Epithelial cell of proximal tubule (primary cell): ENCODE data around the gene AREL1. TPM values are rescaled to one million over a fixed set of nuclear protein-coding genes. Genes with fewer than 3 reads are reported as not detected.

Experiments
- DNase-seq: peaks from one replicate; pipeline ENCODE4 v3.0.0-alpha.2; 2011; ENCODE audit warnings: low read depth
- H3K4me3 ChIP-seq: 2 replicates; pipeline ENCODE4 v1.5.1; 2011; ENCODE audit warnings: low read depth, mild to moderate bottlenecking, low read length
- total RNA-seq: library from RNA; depleted of rRNA; stranded (reverse); fragments of >200 nt; gene quantifications from 2 replicates; pipeline ENCODE4 v1.2.3, GENCODE V29; 2015
- TF ChIP-seq, protein P1 (sequence below): conservative IDR thresholded peaks from 2 replicates; pipeline ENCODE4 v1.5.1; 2012; ENCODE audit warnings: low read depth, mild to moderate bottlenecking, low read length

The AREL1 gene
- total RNA-seq, 1 donor from 2014 or later: 35.7 TPM

DNA sequence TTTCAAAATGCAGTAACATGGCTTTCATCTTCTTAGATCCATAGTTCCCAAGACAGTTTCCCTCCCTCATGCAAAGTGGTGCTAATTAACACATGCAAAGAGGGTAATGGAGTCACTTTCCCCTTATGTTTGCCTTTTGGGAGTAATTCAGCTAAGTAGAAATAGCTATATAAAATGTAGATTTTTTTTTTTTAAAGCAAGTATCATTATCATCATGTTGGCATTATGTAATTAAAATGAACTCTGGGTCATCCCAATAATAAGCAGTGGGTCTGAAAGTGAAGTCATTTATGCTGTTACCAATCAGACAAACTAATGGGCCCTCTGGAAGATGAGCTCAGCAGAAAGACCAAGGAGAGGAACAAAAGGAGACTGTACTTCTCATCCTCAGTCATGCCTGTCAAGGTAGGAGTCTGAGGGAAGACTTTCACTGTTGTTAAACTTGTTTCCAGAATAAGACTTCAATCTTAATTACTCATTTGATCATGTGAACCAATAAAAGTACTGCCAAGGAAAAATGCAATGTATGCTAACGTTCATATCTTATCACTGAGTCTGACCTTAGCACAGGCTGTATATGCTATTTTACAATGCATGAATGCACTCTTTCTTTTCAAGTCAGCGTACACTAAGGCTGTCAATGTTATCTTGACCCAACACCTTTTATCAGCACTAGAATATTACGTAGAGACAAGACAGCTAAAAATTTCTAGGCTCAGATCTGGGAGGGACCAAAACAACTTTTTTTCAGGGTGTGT lies 26.8 kb downstream of the AREL1 start:
- no peak overlapping the region for H3K4me3 ChIP-seq
- DNase-seq: no peak
- TF ChIP-seq, protein P1, sequence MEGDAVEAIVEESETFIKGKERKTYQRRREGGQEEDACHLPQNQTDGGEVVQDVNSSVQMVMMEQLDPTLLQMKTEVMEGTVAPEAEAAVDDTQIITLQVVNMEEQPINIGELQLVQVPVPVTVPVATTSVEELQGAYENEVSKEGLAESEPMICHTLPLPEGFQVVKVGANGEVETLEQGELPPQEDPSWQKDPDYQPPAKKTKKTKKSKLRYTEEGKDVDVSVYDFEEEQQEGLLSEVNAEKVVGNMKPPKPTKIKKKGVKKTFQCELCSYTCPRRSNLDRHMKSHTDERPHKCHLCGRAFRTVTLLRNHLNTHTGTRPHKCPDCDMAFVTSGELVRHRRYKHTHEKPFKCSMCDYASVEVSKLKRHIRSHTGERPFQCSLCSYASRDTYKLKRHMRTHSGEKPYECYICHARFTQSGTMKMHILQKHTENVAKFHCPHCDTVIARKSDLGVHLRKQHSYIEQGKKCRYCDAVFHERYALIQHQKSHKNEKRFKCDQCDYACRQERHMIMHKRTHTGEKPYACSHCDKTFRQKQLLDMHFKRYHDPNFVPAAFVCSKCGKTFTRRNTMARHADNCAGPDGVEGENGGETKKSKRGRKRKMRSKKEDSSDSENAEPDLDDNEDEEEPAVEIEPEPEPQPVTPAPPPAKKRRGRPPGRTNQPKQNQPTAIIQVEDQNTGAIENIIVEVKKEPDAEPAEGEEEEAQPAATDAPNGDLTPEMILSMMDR: no peak

DNA sequence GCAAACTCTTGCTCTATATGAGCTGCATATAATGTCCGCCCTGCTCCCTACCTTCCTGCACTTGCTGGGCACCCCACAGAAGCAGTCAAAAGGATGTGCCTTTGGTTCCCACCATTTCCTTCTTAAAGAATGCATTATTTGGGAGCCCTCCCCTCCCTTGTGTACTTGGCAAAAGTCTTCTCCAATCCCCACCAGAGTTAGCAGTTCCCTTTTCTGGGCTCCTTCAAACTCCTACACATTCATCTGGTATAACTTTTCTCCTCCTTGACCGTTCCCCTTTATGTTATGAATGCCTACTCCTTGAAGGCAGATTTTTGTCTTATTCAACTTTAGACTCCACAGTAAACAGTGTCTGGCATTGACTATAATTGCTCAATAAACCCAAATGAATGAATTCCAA lies 27.8 kb downstream of the AREL1 start:
- TF ChIP-seq, protein P1: no peak
- H3K4me3 ChIP-seq: no peak overlapping the region
- DNase-seq: no peak

DNA sequence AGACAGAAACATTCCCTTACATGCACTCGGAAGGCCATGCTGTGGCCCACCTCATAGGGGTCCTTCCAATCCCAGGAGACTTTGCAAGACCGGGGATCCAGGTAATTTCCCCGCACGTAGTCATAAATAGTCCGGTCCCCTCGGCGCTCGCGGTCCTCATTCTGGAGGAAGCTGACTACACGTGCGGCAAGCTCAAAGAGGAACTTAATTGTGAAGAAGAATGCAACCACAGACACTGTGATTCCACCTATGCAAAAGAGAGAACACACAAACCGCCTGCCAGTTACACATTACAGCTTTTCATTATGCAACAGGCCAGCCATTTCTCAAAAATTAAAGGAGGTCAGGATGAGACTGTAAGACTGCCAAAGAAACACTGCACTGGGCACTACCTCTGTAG lies 28.4 kb downstream of the AREL1 start:
- no peak for DNase-seq
- H3K4me3 ChIP-seq: no peak overlapping the region
- TF ChIP-seq, protein P1: no peak

DNA sequence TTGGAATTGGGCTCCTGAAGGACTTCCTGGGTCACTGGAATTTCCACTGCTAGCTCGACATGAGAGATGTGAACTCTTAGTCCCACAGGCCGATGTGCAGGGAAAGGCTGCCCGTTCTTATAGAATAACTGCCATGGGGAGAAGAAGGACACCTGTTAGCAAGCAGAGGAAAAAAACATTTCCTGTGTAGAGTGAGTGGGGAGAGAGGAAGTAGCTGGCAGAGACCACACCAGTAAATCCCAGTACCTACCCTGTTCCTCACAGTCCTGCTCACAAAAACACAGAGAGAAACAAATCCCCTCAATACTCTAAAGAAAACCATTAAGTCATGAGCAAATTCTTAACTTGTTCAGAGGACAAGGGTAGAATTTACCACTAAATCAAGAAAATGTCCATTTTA lies 29.5 kb downstream of the AREL1 start:
- no peak overlapping the region for H3K4me3 ChIP-seq
- TF ChIP-seq, protein P1: no peak
- no peak for DNase-seq

DNA sequence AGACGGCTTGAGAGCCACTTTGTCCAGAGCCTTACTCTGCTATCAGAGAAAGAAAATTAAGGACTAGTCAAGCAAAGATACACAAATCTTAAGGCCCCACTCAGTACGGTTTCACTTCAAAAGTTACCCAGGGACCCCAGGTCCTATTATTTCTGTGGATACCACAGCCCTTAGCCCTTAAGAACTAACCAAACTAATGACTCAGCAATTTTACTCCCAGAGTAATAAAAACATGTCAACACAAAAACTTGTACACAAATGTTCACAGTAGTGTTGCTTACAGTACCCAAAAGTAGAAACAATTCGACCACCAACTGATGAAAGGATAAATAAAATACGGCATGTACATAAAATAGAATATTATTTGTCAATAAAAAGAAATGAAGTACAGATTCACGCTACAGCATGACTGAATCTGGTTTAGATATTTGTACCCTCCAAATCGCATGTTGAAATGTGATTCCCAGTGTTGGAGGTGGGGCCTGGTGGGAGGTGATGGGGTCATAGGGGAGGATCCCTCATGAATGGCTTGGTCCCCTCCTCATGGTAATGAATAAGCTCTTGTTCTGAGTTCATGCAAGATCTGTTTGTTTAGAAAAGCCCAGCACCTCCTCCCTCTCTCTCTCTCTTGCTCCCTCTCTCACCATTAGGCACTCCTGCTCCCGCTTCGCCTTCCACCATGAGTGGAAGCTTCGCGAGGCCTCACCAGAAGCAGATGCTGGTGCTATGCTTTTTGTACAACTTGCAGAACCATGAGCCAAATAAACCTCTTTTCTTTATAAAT lies 30.5 kb downstream of the AREL1 start:
- TF ChIP-seq, protein P1: no peak
- DNase-seq: no peak
- no peak overlapping the region for H3K4me3 ChIP-seq

DNA sequence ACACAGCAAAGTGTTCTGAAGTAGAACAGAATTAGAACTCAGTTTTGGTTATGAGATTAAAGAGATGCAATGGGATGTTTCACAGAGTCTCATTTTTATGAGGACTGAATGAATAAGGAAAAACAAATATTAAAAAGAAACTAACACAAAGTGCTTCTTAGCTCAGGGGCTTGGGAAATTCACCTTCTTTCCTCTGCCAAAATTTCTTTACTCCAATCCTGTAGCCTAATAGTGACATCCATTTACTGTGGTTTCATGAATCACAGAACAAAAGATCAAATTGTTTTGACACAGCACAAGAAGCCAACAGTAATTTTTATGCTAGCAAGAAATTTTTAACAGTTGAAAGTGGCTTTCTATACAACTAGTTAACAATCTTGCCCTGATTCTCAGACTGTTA lies 37.7 kb downstream of the AREL1 start:
- TF ChIP-seq, protein P1: no peak
- no peak for DNase-seq

DNA sequence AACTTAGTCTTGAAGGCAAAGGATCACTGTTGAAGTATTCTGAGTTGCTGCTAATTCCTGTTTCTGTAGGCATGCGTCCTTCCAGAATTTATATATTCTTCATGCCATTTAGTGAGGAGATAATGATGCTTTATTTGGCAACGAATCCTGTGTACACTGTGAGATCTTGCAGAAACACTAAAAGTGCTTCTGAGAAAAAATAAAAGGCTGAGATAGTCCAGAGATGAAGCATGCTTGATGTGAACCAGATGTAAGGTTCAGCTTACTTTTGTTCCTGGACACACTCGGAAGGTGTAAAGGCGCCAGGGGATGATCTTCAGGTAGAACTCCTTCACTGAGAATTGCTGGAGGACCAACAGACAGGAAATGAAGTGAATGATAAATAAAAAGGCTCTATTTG lies 39.1 kb downstream of the AREL1 start:
- no peak overlapping the region for H3K4me3 ChIP-seq
- TF ChIP-seq, protein P1: no peak
- no peak for DNase-seq

More for the DNA sequence above, 37.7 kb downstream of the AREL1 start:
- H3K4me3 ChIP-seq: no peak overlapping the region
